K562 (cell line): ENCODE measurements around the gene WTAP. TPM values are rescaled to one million over a fixed set of nuclear protein-coding genes. Genes with fewer than 3 reads are reported as not detected.

Experiments
- AFF1 ChIP-seq, 2 experiments: fragments of 450-650 bp; IDR thresholded peaks; 2 replicates each; pipeline ENCODE4 v1.6.1; 2018; ENCODE audit warnings: mild to moderate bottlenecking in 2 of 2, low read depth in 1 of 2; ENCODE audit not compliant: partially characterized antibody in 2 of 2
- ATF1 ChIP-seq, 2 experiments: fragments of 450-650 bp in 1 of 2; IDR thresholded peaks; 2 replicates each; pipeline ENCODE4 v1.6.1; 2016; ENCODE audit warnings: missing compliant biosample characterization in 1 of 2, missing genetic modification characterization in 1 of 2
- FUS ChIP-seq: fragments of 200-400 bp; formaldehyde crosslinking; optimal IDR thresholded peaks from 2 replicates; pipeline ENCODE3; 2017; ENCODE audit warnings: low read depth, low read length
- MED1 ChIP-seq: sonication (generic); formaldehyde crosslinking; IDR thresholded peaks from 2 replicates; pipeline ENCODE4 v1.8.1; 2023; ENCODE audit warnings: missing genetic modification reagents, borderline replicate concordance
- RBM25 ChIP-seq: fragments of 200-400 bp; formaldehyde crosslinking; IDR thresholded peaks from 2 replicates; pipeline ENCODE4 v1.6.1; 2018; ENCODE audit warnings: low read length, low read depth, moderate library complexity; ENCODE audit not compliant: severe bottlenecking
- RCOR1 ChIP-seq, 2 experiments: IDR thresholded peaks; 2 replicates each; pipeline ENCODE4 v1.6.1; 2012; ENCODE audit warnings: low read depth in 2 of 2, low read length in 2 of 2, borderline replicate concordance in 1 of 2, improper control_type of control experiment in 1 of 2
- ZBTB5 ChIP-seq: fragments of 450-650 bp; IDR thresholded peaks from 2 replicates; pipeline ENCODE4 v1.6.1; 2017; ENCODE audit warnings: antibody characterized with exemption
- ZNF280B ChIP-seq: fragments of 250-450 bp; sonication (Bioruptor Pico); IDR thresholded peaks from 2 replicates; pipeline ENCODE4 v1.5.1; 2021; ENCODE audit warnings: mild to moderate bottlenecking
- ZNF354B ChIP-seq: fragments of 250-450 bp; sonication (Bioruptor Pico); IDR thresholded peaks from 2 replicates; pipeline ENCODE4 v1.4.0; 2020
- ZSCAN29 ChIP-seq: fragments of 450-650 bp; IDR thresholded peaks from 2 replicates; pipeline ENCODE4 v1.6.1; 2017
- polyA plus RNA-seq, 8 experiments: library from polyadenylated mRNA; depleted of rRNA in 4 of 8; stranded (reverse) in 5 of 8; unstranded in 3 of 8; fragments of >200 nt; fragmentation: Nextera tagmentation in 2 of 8; fragmentation: Illumina TruSeq in 1 of 8; extraction: Ambion mirVana in 2 of 8; extraction: Trizol in 1 of 8; gene quantifications; 2 replicates each; pipeline versions ENCODE4 v1.2.1 to v1.2.3, GENCODE V29; 2011 to 2014; ENCODE audit warnings: inconsistent platforms in 1 of 8, missing spikeins in 1 of 8
- total RNA-seq, 7 experiments: library from RNA; depleted of rRNA in 6 of 7; stranded (reverse); fragments of >200 nt in 6 of 7; fragmentation: Illumina TruSeq in 2 of 7; extraction: Trizol in 2 of 7; gene quantifications; 2 replicates each; pipeline versions ENCODE4 v1.2.1 to v1.2.3, GENCODE V29; 2011 to 2021; ENCODE audit warnings: low replicate concordance in 1 of 7
- TF ChIP-seq, protein P1 (sequence below): sonication (generic); formaldehyde crosslinking; IDR thresholded peaks from 2 replicates; pipeline ENCODE4 v1.8.0; 2022; ENCODE audit warnings: mild to moderate bottlenecking, missing genetic modification reagents
- TF ChIP-seq, protein P2 (sequence below): fragments of 250-450 bp; sonication (Bioruptor Pico); IDR thresholded peaks from 2 replicates; pipeline ENCODE4 v1.5.0; 2021

WTAP gene
- total and polyA plus RNA-seq, 9 of the 15 experiments (the other 6 are each of a cell fraction or from before 2014, with no cell fraction given) = 52.4 to 156 (median 110) TPM

DNA sequence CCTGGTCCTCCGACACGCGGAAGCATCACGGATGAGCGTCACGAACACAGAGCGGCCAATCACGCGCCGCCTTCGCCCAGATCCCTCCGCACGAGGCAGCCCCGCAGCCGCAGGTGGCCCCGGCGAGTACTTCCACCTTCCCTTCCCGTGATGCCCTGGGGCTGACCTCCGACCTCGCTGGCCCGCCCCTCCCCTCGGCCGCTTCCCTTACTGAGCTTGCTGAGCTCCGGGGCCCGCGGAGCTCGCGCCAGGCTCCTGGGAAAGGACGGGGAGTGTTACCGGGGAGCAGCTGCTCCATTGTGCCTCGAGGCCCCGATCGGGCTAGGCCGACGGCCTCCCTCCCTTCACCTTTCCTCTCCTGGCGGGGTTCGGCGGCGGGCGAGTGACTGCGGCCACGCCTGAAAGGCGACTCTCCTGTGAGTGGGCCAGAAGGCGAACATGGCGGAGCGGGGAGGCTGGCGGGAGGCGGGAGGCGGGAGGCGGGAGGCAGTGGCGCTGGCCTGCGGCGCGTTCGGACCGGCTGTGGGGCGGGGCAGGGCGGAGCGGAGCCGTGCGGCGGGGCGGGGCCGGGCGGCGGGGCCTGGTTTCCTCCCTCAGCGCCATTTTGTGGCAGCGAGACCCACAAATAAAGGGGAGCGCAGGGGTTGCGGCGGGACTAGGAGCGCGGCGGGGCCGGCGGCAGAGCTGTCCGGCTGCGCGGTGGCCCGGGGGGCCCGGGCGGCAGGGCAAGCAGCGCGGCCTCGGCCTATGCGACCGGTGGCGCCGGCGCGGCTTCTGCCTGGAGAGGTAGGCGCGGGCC is at the start of gene WTAP (continued):
- TF ChIP-seq, protein P1, sequence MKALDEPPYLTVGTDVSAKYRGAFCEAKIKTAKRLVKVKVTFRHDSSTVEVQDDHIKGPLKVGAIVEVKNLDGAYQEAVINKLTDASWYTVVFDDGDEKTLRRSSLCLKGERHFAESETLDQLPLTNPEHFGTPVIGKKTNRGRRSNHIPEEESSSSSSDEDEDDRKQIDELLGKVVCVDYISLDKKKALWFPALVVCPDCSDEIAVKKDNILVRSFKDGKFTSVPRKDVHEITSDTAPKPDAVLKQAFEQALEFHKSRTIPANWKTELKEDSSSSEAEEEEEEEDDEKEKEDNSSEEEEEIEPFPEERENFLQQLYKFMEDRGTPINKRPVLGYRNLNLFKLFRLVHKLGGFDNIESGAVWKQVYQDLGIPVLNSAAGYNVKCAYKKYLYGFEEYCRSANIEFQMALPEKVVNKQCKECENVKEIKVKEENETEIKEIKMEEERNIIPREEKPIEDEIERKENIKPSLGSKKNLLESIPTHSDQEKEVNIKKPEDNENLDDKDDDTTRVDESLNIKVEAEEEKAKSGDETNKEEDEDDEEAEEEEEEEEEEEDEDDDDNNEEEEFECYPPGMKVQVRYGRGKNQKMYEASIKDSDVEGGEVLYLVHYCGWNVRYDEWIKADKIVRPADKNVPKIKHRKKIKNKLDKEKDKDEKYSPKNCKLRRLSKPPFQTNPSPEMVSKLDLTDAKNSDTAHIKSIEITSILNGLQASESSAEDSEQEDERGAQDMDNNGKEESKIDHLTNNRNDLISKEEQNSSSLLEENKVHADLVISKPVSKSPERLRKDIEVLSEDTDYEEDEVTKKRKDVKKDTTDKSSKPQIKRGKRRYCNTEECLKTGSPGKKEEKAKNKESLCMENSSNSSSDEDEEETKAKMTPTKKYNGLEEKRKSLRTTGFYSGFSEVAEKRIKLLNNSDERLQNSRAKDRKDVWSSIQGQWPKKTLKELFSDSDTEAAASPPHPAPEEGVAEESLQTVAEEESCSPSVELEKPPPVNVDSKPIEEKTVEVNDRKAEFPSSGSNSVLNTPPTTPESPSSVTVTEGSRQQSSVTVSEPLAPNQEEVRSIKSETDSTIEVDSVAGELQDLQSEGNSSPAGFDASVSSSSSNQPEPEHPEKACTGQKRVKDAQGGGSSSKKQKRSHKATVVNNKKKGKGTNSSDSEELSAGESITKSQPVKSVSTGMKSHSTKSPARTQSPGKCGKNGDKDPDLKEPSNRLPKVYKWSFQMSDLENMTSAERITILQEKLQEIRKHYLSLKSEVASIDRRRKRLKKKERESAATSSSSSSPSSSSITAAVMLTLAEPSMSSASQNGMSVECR (CRISPR knock-in tag) = peak; percentile 96
- TF ChIP-seq FUS = peak; percentile 61
- TF ChIP-seq, protein P2, sequence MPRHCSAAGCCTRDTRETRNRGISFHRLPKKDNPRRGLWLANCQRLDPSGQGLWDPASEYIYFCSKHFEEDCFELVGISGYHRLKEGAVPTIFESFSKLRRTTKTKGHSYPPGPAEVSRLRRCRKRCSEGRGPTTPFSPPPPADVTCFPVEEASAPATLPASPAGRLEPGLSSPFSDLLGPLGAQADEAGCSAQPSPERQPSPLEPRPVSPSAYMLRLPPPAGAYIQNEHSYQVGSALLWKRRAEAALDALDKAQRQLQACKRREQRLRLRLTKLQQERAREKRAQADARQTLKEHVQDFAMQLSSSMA (CRISPR knock-in tag) = no peak
- peak; percentile 86 to 87 for TF ChIP-seq RCOR1 (IDR thresholded peaks at IDR 0.05; ENCODE audit: borderline replicate concordance in 1 of 2, low read depth in 2 of 2, low read length in 2 of 2)
- TF ChIP-seq ZNF354B (CRISPR knock-in tag) = no peak
- TF ChIP-seq ATF1 (CRISPR knock-in tag; IDR thresholded peaks at IDR 0.05) = peak; percentile 87
- TF ChIP-seq ATF1 (tag; IDR thresholded peaks at IDR 0.05) = peak; percentile 98
- TF ChIP-seq ZSCAN29 = no peak
- no peak for TF ChIP-seq ZNF280B (CRISPR knock-in tag)
- peak; percentile 83 for TF ChIP-seq ZBTB5
- TF ChIP-seq MED1 (CRISPR knock-in tag) = peak; percentile 80; the same call in 1 of the 2 replicates
- peak in 1 of 2 experiments; percentile 84 for TF ChIP-seq AFF1 (IDR thresholded peaks at IDR 0.05; ENCODE audit: low read depth in 1 of 2, partially characterized antibody in 2 of 2)
- peak; percentile 52 for TF ChIP-seq RBM25
